ENCODE measurements around the gene SPATA12. TPM values are rescaled to one million over a fixed set of nuclear protein-coding genes. Genes with fewer than 3 reads are reported as not detected.

The SPATA12 gene
- total and polyA plus RNA-seq, 2 donors (not counting 3 experiments of a cell fraction or from before 2014, with no cell fraction given), result 0.18 TPM; not detected in 1

GRCh38 chr3:57068437-57069089 is 8.1 kb downstream of the SPATA12 start:
- dilution Hi-C loops (cut with MboI; ENCODE audit: extremely low pct_ligation_motif_present, low sequenced_read_pairs) (no loop called here), intact Hi-C loops (cut with micrococcal nuclease) (no loop called here)
- no peaks in the 10 kb centered on the region for H3K79me2 ChIP-seq (ENCODE audit: control insufficient read depth, insufficient read depth, low read length)
- CTCF ChIA-PET, result interaction anchor here (0.6 to 1.1 kb wide), 4 partner anchors 8 to 72 kb away, joined by 3 to 4 read pairs (median 3); partner anchors contain the start of gene SPATA12
- BruUV-seq (replicated peaks), result no TSS peak
- peak; percentile 73 for TF ChIP-seq FOS (IDR thresholded peaks at IDR 0.05; ENCODE audit: borderline replicate concordance, insufficient read depth, low read length)
- TF ChIP-seq GATA2 (IDR thresholded peaks at IDR 0.05; ENCODE audit: insufficient read depth, insufficient read length, low read depth, low read length), result peak; percentile 16
- no peak for TF ChIP-seq MYC (IDR thresholded peaks at IDR 0.05; ENCODE audit: low read depth, low read length)
- no peaks in the 10 kb centered on the region for H3K9me3 ChIP-seq (replicated peaks; ENCODE audit: control insufficient read depth, insufficient read depth, low read length)
- POLR2A ChIA-PET, result no interaction called here
- no peak overlapping the region for H3K9ac ChIP-seq (replicated peaks; ENCODE audit: extremely low read depth, insufficient read depth, low read length)
- peak overlapping the region; percentile 33 for H3K27ac ChIP-seq (ENCODE audit: insufficient read depth, low read depth, low read length)
- peak overlapping the region; percentile 41 for H3K4me2 ChIP-seq (ENCODE audit: insufficient read depth, low read length)
- peak; percentile 78 for FAIRE-seq
- H4K20me1 ChIP-seq (replicated peaks; ENCODE audit: control insufficient read depth, extremely low read depth, insufficient read depth, low read length), result no peaks in the 10 kb centered on the region
- no peaks in the 10 kb centered on the region for H3K27me3 ChIP-seq (ENCODE audit: control insufficient read depth in 2 of 2, insufficient read depth in 2 of 2, low read length in 2 of 2)
- H3K36me3 ChIP-seq (ENCODE audit: control insufficient read depth in 2 of 2, extremely low read depth in 1 of 2, insufficient read depth in 2 of 2, low read length in 2 of 2), result no peaks in the 10 kb centered on the region
- peak overlapping the region; percentile 58 for H2AFZ ChIP-seq (ENCODE audit: low read depth, low read length)
- peak; percentile 66 for DNase-seq (ENCODE audit: low read depth, low spot score)
- peaks cover 10% of the 10 kb centered on the region for H3K4me1 ChIP-seq (ENCODE audit: control insufficient read depth, extremely low read depth, insufficient read depth, low read length)
- no peaks in the 10 kb centered on the region for H3K9me1 ChIP-seq (replicated peaks; ENCODE audit: control insufficient read depth, extremely low read depth, insufficient read depth, low read length)
- H3K4me3 ChIP-seq (replicated peaks in 1 of 3; ENCODE audit: insufficient read depth in 1 of 3, low read depth in 1 of 3, low read length in 3 of 3), result no peak overlapping the region

GRCh38 chr3:57069503-57069902 is 9.0 kb downstream of the SPATA12 start:
- H3K36me3 ChIP-seq (ENCODE audit: control insufficient read depth in 2 of 2, extremely low read depth in 1 of 2, insufficient read depth in 2 of 2, low read length in 2 of 2), result no peaks in the 10 kb centered on the region
- H3K9me1 ChIP-seq (replicated peaks; ENCODE audit: control insufficient read depth, extremely low read depth, insufficient read depth, low read length), result no peaks in the 10 kb centered on the region
- H3K27ac ChIP-seq (ENCODE audit: insufficient read depth, low read depth, low read length), result no peak overlapping the region
- no peaks in the 10 kb centered on the region for H3K79me2 ChIP-seq (ENCODE audit: control insufficient read depth, insufficient read depth, low read length)
- DNase-seq (ENCODE audit: low read depth, low spot score) (no peak), FAIRE-seq (peak; percentile 21)
- CTCF ChIA-PET, result interaction anchor here (1.1 kb wide), 1 partner anchor 73 kb away, joined by 3 read pairs; no protein-coding TSS in a partner anchor
- H3K27me3 ChIP-seq (ENCODE audit: control insufficient read depth in 2 of 2, insufficient read depth in 2 of 2, low read length in 2 of 2), result no peaks in the 10 kb centered on the region
- no peak overlapping the region for H3K4me3 ChIP-seq (replicated peaks in 1 of 3; ENCODE audit: insufficient read depth in 1 of 3, low read depth in 1 of 3, low read length in 3 of 3)
- TF ChIP-seq POLR2A (IDR thresholded peaks at IDR 0.05; ENCODE audit: low read depth, low read length) (no peak), EZH2 (IDR thresholded peaks at IDR 0.05; ENCODE audit: borderline replicate concordance, low read depth, low read length, severe bottlenecking) (no peak), MAX (IDR thresholded peaks at IDR 0.05; ENCODE audit: insufficient read depth, insufficient read length) (no peak), CTCF (IDR thresholded peaks at IDR 0.05; ENCODE audit: extremely low read depth in 1 of 2, insufficient read depth in 1 of 2, low read depth in 1 of 2, low read length in 2 of 2) (no peak), JUN (IDR thresholded peaks at IDR 0.05; ENCODE audit: borderline replicate concordance, insufficient read depth, insufficient read length, low read depth) (no peak), GATA2 (IDR thresholded peaks at IDR 0.05; ENCODE audit: insufficient read depth, insufficient read length, low read depth, low read length) (no peak)
- H3K9ac ChIP-seq (replicated peaks; ENCODE audit: extremely low read depth, insufficient read depth, low read length), result no peak overlapping the region
- intact Hi-C loops (cut with micrococcal nuclease), result no loop called here
- dilution Hi-C loops (cut with MboI; ENCODE audit: extremely low pct_ligation_motif_present, low sequenced_read_pairs), result no loop called here
- H2AFZ ChIP-seq (ENCODE audit: low read depth, low read length), result no peak overlapping the region
- BruUV-seq (replicated peaks), result no TSS peak
- POLR2A ChIA-PET, result no interaction called here
- no peaks in the 10 kb centered on the region for H4K20me1 ChIP-seq (replicated peaks; ENCODE audit: control insufficient read depth, extremely low read depth, insufficient read depth, low read length)
- H3K9me3 ChIP-seq (replicated peaks; ENCODE audit: control insufficient read depth, insufficient read depth, low read length), result no peaks in the 10 kb centered on the region
- no peak overlapping the region for H3K4me2 ChIP-seq (ENCODE audit: insufficient read depth, low read length)
- peaks cover 10% of the 10 kb centered on the region for H3K4me1 ChIP-seq (ENCODE audit: control insufficient read depth, extremely low read depth, insufficient read depth, low read length)

All from endothelial cell of umbilical vein (primary cell).